ENCODE results near the gene CLCNKB.

CLCNKB gene

DNA sequence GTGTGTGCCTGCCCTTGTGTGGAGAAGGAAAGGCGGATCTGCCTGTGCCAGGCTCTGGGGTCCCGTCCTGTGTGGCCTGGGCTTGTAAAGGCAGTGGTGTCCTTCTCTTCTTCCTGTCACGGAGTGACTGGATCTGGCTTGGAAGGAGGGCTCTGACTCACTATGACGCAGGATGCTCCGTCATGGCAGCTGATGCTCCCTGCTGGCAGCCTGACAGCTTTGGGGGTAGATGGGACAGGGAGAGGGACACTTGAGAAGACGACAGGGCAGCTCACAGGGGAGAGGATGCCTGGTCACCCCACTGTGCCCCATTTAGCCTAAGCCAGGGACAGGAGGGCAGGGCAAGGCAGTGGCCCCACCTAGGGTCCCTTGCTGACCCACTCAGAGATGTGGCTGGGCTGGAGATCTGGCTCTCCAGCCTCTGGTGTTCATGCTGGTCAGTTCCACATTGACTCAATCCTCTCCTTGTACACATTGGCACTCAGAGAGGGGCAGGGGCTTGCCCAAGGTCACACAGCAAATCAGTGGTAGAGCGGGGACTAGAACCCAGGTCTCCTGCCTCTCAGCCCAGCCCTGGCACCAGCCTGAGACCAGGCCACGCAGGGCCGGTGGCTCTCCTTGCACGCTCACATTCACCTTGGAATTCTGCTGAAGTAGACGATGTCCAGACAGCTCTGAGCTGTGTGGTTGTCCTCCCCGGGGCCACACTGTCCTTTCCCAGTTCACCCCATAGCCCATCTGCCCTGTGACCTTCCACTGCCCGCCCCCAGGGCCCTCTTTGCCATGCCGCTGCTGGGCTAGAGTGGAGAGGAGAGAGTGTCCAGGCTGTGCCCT is 32.7 kb downstream of the CLCNKB start:
- no peaks in the 10 kb centered on the region for H3K27me3 ChIP-seq (ENCODE audit: insufficient read depth, low read depth, severe bottlenecking)
- no peak overlapping the region for H3K27ac ChIP-seq
- no peaks in the 10 kb centered on the region for H3K9me3 ChIP-seq (ENCODE audit: severe bottlenecking)
- no peak for DNase-seq
- TF ChIP-seq, protein P1, sequence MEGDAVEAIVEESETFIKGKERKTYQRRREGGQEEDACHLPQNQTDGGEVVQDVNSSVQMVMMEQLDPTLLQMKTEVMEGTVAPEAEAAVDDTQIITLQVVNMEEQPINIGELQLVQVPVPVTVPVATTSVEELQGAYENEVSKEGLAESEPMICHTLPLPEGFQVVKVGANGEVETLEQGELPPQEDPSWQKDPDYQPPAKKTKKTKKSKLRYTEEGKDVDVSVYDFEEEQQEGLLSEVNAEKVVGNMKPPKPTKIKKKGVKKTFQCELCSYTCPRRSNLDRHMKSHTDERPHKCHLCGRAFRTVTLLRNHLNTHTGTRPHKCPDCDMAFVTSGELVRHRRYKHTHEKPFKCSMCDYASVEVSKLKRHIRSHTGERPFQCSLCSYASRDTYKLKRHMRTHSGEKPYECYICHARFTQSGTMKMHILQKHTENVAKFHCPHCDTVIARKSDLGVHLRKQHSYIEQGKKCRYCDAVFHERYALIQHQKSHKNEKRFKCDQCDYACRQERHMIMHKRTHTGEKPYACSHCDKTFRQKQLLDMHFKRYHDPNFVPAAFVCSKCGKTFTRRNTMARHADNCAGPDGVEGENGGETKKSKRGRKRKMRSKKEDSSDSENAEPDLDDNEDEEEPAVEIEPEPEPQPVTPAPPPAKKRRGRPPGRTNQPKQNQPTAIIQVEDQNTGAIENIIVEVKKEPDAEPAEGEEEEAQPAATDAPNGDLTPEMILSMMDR (IDR thresholded peaks at IDR 0.05; ENCODE audit: low read depth, low read length), result no peak
- no peaks in the 10 kb centered on the region for H3K36me3 ChIP-seq
- no peak overlapping the region for H3K4me3 ChIP-seq (ENCODE audit: low read depth, low read length)

- DNase-seq, result peak; percentile 58
- H3K9me3 ChIP-seq (ENCODE audit: severe bottlenecking), result no peaks in the 10 kb centered on the region
Measured at GRCh38 chr1:16076865-16077238, 33.3 kb downstream of the CLCNKB start.

GRCh38 chr1:16077406-16078245 is 34.0 kb downstream of the CLCNKB start:
- H3K4me3 ChIP-seq (ENCODE audit: low read depth, low read length), result no peak overlapping the region
- H3K9me3 ChIP-seq (ENCODE audit: severe bottlenecking), result no peaks in the 10 kb centered on the region
- DNase-seq, result no peak
- no peak overlapping the region for H3K27ac ChIP-seq
- TF ChIP-seq, protein P1 (IDR thresholded peaks at IDR 0.05; ENCODE audit: low read depth, low read length), result no peak
- no peaks in the 10 kb centered on the region for H3K36me3 ChIP-seq
- H3K27me3 ChIP-seq (ENCODE audit: insufficient read depth, low read depth, severe bottlenecking), result no peaks in the 10 kb centered on the region

More at GRCh38 chr1:16076865-16077238, 33.3 kb downstream of the CLCNKB start:
- no peaks in the 10 kb centered on the region for H3K36me3 ChIP-seq
- no peak overlapping the region for H3K4me3 ChIP-seq (ENCODE audit: low read depth, low read length)
- TF ChIP-seq, protein P1 (IDR thresholded peaks at IDR 0.05; ENCODE audit: low read depth, low read length), result no peak
- H3K27ac ChIP-seq, result no peak overlapping the region
- H3K27me3 ChIP-seq (ENCODE audit: insufficient read depth, low read depth, severe bottlenecking), result no peaks in the 10 kb centered on the region

GRCh38 chr1:16078925-16079656 is 35.5 kb downstream of the CLCNKB start:
- H3K4me3 ChIP-seq (ENCODE audit: low read depth, low read length), result no peak overlapping the region
- H3K36me3 ChIP-seq, result no peaks in the 10 kb centered on the region
- no peaks in the 10 kb centered on the region for H3K27me3 ChIP-seq (ENCODE audit: insufficient read depth, low read depth, severe bottlenecking)
- no peak overlapping the region for H3K27ac ChIP-seq
- peak; percentile 79 for DNase-seq
- TF ChIP-seq, protein P1 (IDR thresholded peaks at IDR 0.05; ENCODE audit: low read depth, low read length), result peak; percentile 95
- no peaks in the 10 kb centered on the region for H3K9me3 ChIP-seq (ENCODE audit: severe bottlenecking)

DNA sequence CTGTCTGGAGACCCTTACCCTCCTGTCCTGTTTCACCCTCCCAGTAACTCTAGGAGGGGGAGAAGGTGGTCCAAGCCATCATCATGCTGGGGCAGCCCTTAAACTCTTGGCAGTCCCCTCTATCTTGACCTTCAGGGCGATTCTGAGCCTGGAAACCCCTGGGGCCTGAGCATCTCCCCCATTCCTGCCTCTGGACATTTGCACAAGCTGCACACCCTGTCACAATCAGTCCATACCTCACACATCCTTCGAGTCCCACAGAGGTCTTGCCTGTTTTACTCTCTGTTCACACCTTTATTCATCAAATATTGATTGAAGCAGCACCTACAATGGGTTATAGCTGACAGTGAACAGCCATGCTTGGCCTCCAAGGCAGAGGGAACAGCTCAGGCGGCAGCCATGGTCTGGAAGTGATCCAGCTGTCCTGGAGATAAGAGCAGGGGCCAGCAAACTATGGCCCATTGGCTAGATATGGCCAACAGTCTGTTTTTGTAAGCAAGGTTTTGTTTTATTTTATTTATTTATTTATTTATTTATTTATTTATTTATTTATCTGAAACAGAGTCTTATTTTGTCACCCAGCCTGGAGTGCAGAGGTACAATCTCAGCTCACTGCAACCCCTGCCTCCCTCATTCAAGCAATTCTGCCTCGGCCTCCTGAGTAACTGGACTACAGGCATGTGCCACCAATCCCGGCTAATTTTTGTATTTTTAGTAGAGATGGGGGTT is 37.0 kb downstream of the CLCNKB start:
- DNase-seq, result no peak
- H3K27me3 ChIP-seq (ENCODE audit: insufficient read depth, low read depth, severe bottlenecking), result no peaks in the 10 kb centered on the region
- TF ChIP-seq, protein P1 (IDR thresholded peaks at IDR 0.05; ENCODE audit: low read depth, low read length), result no peak
- H3K4me3 ChIP-seq (ENCODE audit: low read depth, low read length), result no peak overlapping the region
- H3K36me3 ChIP-seq, result no peaks in the 10 kb centered on the region
- no peak overlapping the region for H3K27ac ChIP-seq
- no peaks in the 10 kb centered on the region for H3K9me3 ChIP-seq (ENCODE audit: severe bottlenecking)

All from WERI-Rb-1 (cell line).